CD4-positive, alpha-beta T cell treated with Interleukin-17A for 1 hour (primary cell): ENCODE data around the gene USP13.
"Not testable (repeated sequence)": the region's sequence is repeated elsewhere in the genome, so short reads cannot be mapped to it uniquely, and the experiment has no call there.

ENCODE experiments used
- DNase-seq: peaks from one replicate; pipeline ENCODE4 v3.0.0-alpha.2; 2020

The USP13 gene

GRCh38 chr3:179652447-179653095 lies at the start of gene USP13:
USP13 (plus strand) TSS chr3:179653040; CDS start chr3:179653226, 186 bp downstream.
- DNase-seq, result peak; percentile 71

GRCh38 chr3:179603321-179603720 lies 49.5 kb upstream of the USP13 start:
- no peak for DNase-seq

- no peak for DNase-seq
Observed at GRCh38 chr3:179603831-179604230, 49.0 kb upstream of the USP13 start.

GRCh38 chr3:179604321-179605078 lies 48.3 kb upstream of the USP13 start, which contains the start of the genes MRPL47 and NDUFB5:
MRPL47 (minus strand) TSS chr3:179604638; CDS start chr3:179604624, 14 bp downstream.
NDUFB5 (plus strand) TSS chr3:179604794; CDS start chr3:179604816, 22 bp downstream.
- DNase-seq, result peak; percentile 96

GRCh38 chr3:179606534-179607085 lies 46.2 kb upstream of the USP13 start:
- DNase-seq, result no peak

GRCh38 chr3:179608931-179609720 lies 43.7 kb upstream of the USP13 start:
- DNase-seq, result peak; percentile 51

- DNase-seq, result no peak
Observed at GRCh38 chr3:179610066-179610465, 42.8 kb upstream of the USP13 start.

GRCh38 chr3:179613807-179614206 lies 39.0 kb upstream of the USP13 start:
- DNase-seq, result no peak

- DNase-seq, result no peak
Observed at GRCh38 chr3:179615458-179616173, 37.2 kb upstream of the USP13 start.

GRCh38 chr3:179622023-179622422 lies 30.8 kb upstream of the USP13 start:
- no peak for DNase-seq

GRCh38 chr3:179624451-179624850 lies 28.4 kb upstream of the USP13 start:
- no peak for DNase-seq

GRCh38 chr3:179630753-179631451 lies 21.9 kb upstream of the USP13 start:
- no peak for DNase-seq

GRCh38 chr3:179640469-179640868 lies 12.4 kb upstream of the USP13 start:
- no peak for DNase-seq

- no peak for DNase-seq
Observed at GRCh38 chr3:179642871-179643270, 10.0 kb upstream of the USP13 start.

- DNase-seq, result not testable (repeated sequence)
Observed at GRCh38 chr3:179643837-179644236, 9.0 kb upstream of the USP13 start.

GRCh38 chr3:179646177-179646576 lies 6.7 kb upstream of the USP13 start:
- DNase-seq, result no peak

- no peak for DNase-seq
Observed at GRCh38 chr3:179651687-179652446, 973 bp upstream of the USP13 start.

GRCh38 chr3:179653096-179653797 lies 407 bp downstream of the USP13 start:
- peak; percentile 66 for DNase-seq

GRCh38 chr3:179655236-179655635 lies 2.4 kb downstream of the USP13 start:
- DNase-seq, result no peak

- no peak for DNase-seq
Observed at GRCh38 chr3:179658606-179659005, 5.8 kb downstream of the USP13 start.
